Body of pancreas (tissue), 4 donors: Measurements from ENCODE around the gene CDH12.

Source experiments
- POLR2A ChIP-seq, 3 donors: fragments of 450-650 bp; IDR thresholded peaks; one replicate each; pipeline ENCODE4 v1.6.1; 2016; ENCODE audit warnings: antibody characterized with exemption in 3 of 3, mild to moderate bottlenecking in 2 of 3
- TF ChIP-seq, protein P1 (sequence below), 7 experiments: fragments of 450-650 bp in 4 of 7; fragments of 200-600 bp in 3 of 7; sonication (generic) in 3 of 7; IDR thresholded peaks; one replicate each; pipeline ENCODE4 v1.5.1; 2016 to 2019; ENCODE audit warnings: antibody characterized with exemption in 7 of 7

GRCh38 chr5:22899341-22899740 is 46.2 kb upstream of the CDH12 start:
- TF ChIP-seq POLR2A (IDR thresholded peaks at IDR 0.05), result no peak
- TF ChIP-seq, protein P1, sequence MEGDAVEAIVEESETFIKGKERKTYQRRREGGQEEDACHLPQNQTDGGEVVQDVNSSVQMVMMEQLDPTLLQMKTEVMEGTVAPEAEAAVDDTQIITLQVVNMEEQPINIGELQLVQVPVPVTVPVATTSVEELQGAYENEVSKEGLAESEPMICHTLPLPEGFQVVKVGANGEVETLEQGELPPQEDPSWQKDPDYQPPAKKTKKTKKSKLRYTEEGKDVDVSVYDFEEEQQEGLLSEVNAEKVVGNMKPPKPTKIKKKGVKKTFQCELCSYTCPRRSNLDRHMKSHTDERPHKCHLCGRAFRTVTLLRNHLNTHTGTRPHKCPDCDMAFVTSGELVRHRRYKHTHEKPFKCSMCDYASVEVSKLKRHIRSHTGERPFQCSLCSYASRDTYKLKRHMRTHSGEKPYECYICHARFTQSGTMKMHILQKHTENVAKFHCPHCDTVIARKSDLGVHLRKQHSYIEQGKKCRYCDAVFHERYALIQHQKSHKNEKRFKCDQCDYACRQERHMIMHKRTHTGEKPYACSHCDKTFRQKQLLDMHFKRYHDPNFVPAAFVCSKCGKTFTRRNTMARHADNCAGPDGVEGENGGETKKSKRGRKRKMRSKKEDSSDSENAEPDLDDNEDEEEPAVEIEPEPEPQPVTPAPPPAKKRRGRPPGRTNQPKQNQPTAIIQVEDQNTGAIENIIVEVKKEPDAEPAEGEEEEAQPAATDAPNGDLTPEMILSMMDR (IDR thresholded peaks at IDR 0.05), result no peak
